Activated CD4-positive, alpha-beta T cell treated with anti-CD3 and anti-CD28 coated beads, Interleukin-2, amount 50 U/mL, for 24 hours (primary cell): ENCODE results near the gene PLCB3.

Experiments
- DNase-seq, 2 donors: peaks; one replicate each; pipeline ENCODE4 v3.0.0-alpha.2; 2020; ENCODE audit warnings: low read depth in 1 of 2, low spot score in 1 of 2

PLCB3 gene

DNA sequence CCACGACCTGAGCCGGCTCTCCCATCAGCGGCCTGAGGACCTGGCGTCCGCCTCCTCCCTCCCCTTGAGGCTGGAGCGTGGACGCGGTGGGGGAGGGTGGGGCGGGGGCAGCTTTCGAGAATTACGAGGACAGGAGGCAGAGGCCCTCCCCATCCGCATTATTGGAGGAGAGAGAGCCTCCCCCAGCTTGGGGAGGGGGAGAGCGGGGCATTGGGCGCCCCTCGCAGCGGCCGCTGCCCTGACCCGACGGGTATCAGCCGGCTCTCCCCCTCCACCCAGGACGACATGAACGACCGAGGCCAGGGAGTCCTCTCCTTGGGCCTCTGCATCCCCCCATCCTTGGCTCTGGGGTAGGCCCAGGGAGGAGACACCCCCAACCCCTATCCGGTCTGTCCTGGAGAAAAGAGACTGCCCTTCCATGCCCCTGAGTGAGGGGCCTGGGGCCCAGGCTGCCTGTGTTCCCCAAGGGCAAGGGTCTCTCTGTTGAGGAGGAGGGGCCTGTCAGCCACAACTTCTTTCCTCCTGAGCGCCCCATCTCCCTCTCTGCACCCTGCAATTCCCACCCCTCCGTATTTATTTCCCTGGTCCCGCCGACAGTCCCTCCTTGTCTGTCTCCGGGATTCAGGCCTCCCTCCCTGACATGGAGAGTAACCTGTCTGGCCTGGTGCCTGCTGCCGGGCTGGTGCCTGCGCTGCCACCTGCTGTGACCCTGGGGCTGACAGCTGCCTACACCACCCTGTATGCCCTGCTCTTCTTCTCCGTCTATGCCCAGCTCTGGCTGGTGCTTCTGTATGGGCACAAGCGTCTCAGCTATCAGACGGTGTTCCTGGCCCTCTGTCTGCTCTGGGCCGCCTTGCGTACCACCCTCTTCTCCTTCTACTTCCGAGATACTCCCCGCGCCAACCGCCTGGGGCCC, 34.8 kb downstream of the PLCB3 start:
- no peak for DNase-seq

DNA sequence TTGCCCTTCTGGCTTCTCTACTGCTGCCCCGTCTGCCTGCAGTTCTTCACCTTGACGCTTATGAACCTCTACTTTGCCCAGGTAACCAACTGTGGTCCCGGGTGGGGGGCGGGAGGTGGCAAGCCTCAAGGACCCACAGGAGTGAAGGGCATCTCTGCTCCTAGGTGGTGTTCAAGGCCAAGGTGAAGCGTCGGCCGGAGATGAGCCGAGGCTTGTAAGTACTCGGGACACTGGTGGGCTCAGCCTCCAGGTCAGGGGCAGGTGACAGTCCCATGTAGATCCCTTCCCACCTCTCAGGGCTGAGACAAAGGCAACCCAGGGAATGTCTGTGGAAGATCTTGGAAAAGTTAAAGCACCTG, 35.5 kb downstream of the PLCB3 start:
- DNase-seq, result no peak

DNA sequence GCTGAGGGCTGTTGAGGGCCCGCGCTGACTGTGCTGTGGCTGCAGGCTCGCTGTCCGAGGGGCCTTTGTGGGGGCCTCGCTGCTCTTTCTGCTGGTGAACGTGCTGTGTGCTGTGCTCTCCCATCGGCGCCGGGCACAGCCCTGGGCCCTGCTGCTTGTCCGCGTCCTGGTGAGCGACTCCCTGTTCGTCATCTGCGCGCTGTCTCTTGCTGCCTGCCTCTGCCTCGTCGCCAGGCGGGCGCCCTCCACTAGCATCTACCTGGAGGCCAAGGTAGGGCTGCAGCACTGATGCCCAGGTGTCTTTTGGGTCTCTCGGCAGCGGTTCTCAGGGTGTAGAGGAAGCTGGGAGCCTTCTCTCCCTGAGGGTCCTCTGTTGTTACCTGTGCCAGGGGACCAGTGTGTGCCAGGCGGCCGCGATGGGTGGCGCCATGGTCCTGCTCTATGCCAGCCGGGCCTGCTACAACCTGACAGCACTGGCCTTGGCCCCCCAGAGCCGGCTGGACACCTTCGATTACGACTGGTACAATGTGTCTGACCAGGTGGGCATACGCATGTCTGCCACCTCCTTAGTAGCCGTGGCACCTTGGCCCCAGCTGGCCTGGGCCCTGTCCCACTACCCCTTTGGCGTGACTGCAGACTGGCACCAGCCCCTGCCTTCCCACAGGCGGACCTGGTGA, 36.5 kb downstream of the PLCB3 start:
- DNase-seq, result no peak

DNA sequence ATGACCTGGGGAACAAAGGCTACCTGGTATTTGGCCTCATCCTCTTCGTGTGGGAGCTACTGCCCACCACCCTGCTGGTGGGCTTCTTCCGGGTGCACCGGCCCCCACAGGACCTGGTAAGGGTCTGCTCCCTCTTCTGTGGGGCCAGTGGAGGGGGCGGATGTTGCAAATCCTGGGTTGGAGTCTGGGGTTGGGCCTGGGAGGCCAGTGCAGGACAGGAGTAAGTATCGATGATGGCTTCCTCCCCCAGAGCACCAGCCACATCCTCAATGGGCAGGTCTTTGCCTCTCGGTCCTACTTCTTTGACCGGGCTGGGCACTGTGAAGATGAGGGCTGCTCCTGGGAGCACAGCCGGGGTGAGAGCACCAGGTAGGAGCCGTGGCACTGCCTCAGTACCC, 37.0 kb downstream of the PLCB3 start:
- DNase-seq, result no peak

DNA sequence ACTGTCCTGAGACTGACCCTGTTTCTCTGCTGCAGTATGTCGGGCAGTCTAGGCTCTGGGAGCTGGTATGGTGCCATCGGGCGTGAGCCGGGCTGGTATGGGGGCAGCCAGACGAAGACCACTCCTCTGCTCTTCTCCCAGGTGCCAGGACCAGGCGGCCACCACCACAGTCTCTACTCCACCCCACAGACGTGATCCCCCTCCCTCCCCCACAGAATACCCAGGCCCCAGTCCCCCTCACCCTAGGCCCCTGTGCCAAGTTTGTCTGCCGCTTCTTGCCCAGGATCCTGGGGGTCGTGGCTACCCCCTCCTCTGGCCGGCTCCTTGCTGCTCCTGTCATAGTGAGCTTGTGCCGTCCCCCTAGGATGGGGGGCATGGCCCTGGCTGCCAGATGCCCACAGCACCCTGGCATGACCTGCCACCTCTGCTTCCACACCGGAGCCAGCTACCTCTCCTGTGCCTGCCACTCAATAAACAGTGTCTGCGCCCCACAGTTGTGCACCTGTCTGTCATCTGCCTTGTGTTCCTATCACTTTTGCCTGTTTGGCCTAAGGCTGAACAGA, 37.8 kb downstream of the PLCB3 start:
- DNase-seq, result no peak

DNA sequence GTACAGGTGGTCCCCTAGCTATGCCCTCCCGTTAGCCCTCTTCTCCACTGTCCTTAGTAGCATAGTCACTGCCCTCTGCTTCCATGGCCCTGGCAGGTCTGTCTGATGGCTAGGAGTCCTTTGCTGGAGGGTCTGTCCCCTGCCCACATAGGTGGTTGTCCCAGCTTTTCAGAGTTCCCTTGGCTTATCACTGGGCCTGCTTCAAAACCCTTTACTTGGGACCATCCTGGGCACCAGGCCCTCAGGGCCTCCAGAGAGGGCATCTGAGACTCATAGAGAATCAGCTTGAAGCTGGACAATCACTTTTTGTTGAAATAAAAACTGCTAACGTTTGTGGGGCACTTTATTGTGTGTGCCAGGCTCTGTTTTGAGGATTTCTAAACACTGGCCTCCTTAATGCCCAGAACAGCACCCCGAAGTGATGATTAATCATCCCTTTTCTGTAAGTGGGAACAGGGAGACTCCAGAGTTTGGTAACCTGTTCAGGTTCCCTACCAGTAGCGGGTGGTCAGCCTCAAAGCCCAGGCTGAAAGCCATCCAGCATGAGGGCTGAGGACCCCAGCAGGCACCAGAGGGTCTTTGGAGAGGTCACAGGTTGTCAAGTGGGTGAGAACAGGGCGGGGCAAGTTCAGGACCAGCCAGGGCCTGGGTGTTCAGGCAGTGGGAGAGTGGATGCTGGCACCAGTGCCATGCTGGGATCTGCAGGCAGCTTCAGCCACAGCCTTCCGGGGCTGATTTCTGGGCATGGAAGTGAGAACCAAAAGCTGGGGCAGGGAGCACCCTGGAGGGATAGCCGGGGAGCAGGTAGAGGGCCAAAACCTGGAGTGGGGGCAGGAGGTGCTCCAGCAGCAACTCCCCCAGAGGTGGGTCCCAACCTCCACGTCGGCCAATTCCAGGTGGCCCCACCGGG, 39.3 kb downstream of the PLCB3 start:
- DNase-seq, result no peak

DNA sequence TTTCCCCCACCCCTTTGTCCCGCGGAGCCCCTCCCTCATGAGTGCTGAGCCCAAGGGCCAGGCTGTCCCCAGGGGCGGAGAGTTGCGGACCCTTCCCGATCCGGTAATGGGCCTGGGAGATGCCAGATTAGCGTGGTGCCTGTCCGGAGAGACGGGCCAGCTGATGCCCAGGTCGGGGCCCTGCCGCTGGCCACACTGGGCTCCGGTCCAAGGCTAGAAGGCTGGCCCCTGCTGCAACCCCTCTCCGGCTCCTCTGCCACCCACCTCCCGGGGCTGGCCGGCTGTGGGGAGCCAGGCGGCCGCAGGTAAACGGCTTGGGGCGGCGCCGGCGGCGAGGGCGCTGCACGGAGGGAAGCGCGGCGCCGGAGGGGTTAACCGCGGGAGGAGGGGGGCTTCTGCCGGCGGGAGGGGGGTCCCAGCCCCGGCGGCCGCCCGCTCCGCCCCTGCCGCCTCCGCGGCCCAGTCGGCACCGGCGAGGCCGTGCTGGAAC, 40.0 kb downstream of the PLCB3 start, which contains the start of gene KCNK4:
Gene KCNK4, plus strand, starts transcription at position 41 of the 490 bp plus-strand sequence. CDS start 1,717 bp downstream, outside the sequence.
- DNase-seq, result no peak

DNA sequence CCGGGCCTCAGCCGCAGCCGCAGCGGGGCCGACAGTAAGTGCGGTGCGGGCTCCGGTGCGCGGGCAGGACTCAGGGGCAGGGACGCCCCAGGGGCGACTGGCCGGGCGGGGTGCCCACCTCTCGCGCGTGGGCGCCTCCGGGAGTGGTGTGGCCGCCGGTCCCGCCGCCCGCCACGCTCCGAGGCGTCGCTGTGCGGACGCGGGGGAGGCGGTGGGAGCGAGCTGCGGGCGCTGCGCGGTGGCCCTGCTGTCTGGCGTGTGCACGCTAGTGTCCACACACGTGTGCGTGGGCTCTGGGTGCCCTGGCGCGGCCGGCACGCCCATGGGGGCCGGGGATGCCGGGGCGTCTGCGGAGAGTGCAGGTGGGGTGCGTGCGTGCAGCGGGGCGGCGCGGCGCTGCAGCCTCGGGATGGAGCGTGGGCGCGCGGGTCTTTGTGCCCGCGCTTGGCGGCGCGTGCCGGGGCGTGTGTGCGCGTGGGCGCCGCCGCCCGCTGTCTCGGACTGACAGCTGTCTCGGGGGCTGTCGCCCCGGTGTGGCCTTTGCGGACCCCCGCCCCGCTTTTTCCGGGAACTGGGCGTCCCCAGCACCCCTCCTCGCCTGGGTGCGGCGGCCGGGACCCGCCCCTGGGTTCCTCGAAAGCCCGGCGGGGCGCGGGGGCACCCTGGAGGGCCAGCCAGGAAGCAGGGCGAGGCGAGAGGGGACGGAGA, 40.6 kb downstream of the PLCB3 start:
- no peak for DNase-seq

DNA sequence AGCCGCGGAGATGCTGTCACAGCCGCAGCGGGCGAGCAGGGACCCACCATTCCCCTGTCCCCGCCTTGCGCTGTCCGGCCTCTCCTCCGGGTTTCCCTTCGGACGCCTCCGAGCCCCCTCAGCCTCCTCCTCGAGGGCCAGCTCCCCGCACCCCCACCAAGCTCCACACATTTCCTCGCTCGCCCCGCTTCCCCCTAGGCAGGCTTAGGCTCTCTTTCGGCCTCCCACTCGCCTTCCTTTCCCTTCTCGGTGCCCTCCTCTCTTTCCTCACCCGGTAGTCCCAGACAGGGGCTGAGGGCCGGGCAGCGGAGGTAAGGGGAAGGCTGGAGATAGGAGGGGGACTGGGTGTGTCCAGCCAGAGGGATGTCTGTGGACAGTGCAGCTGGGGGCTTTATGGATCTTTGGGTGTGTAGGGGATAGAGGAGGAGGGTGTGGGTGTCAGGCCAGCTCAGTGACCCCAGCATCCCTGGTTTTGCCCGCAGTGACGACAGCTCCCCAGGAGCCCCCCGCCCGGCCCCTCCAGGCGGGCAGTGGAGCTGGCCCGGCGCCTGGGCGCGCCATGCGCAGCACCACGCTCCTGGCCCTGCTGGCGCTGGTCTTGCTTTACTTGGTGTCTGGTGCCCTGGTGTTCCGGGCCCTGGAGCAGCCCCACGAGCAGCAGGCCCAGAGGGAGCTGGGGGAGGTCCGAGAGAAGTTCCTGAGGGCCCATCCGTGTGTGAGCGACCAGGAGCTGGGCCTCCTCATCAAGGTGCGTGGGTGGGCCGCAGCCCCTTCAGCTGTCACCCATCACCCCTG, 41.3 kb downstream of the PLCB3 start:
- DNase-seq, result no peak

DNA sequence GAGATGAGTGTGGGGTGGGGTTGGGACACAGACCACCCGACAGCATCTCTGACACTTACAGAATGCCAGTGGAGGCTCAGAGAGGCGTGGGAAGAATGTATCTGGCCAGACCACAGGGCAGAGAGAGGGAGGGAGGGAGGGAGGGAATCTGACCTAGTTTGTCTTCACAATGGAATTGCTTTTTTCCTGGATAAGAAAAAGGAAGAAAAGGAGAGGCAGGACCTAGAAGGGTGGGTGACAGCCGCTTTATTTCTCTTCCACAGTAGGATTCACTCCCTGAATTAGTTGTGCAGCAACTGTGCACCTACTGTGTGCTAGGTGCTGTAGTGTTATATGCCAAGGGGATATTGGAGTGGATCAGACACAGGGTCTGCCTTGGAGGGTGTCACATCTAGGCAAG, 43.4 kb downstream of the PLCB3 start:
- DNase-seq, result no peak

DNA sequence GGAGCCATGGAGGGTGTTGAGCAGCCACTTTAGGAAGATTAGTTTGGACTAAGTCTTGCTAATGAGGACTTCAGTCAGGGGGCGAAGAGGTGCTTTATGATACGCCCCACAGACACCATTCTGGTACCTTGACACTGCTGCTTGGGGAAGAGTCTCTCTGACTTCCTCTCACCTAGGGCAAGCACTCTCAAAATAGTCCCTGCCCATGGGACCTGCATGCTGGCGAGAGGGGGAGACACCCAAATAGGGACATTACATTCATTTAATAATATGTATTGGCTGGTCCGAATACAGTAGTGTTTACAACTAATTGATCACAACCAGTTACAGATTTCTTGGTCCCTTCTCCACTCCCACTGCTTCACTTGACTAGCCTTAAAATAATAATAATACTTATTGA, 44.4 kb downstream of the PLCB3 start:
- no peak for DNase-seq

DNA sequence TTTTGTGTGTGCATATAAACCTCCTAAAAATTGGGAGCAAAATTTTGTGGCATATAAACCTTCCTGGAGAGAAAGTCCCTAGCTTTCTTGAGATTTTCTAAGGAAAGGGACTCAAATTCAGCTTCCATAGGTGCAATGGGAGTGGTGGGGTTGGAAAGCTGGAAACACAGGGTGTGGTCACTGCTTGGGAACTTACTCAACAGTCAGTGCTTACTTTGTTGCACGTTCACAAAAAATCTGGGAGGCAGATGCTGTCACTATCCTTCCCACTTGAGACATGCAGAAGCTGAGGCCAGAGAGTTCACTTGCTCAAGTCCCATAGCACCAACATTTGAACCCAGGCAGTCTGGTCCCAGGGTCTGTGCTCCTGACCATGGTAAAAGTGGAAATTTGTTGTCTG, 44.9 kb downstream of the PLCB3 start:
- no peak for DNase-seq

DNA sequence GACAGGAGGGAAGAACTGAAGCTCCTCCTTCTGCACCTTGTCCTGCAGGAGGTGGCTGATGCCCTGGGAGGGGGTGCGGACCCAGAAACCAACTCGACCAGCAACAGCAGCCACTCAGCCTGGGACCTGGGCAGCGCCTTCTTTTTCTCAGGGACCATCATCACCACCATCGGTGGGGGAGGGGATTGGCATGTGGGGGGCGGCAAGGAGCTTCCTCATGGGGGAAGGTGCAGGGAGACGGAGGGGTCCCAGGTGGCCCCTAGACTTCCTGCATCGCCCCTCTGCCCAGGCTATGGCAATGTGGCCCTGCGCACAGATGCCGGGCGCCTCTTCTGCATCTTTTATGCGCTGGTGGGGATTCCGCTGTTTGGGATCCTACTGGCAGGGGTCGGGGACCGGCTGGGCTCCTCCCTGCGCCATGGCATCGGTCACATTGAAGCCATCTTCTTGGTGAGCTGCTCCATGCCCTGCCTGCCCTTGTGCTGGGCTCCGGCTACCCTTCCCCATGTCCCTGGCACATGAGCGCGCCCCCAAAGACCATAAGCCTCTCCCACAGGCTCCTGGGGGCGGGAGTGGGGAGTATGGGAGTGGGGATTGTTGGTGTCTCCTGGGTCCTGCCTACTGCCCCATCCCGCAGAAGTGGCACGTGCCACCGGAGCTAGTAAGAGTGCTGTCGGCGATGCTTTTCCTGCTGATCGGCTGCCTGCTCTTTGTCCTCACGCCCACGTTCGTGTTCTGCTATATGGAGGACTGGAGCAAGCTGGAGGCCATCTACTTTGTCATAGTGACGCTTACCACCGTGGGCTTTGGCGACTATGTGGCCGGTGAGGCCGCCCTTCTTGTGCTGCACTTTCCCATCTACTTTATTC, 45.7 kb downstream of the PLCB3 start:
- no peak for DNase-seq

DNA sequence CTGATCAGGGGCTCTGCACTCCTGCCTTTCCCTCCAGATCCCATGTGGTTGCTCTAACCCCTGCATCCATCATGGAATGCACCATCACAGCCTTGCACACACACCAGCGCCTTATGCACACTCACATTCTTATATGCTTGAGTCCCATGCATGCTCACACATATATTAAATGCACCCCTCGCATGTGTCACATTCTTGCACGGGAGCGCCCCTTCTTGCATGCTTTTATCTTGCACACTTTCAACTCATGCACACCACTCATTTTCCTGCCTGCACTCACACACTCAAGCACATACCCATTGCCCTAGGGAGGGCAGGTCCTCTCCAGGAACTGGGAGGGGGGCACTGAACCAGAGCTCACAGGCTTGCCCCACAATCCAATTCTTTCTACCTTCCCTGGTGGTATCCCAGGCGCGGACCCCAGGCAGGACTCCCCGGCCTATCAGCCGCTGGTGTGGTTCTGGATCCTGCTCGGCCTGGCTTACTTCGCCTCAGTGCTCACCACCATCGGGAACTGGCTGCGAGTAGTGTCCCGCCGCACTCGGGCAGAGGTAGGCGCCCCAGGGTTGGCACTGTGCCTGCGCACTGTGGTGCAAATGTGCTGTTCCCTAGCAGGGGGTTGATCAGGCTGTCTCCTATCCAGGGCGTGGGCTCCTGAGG, 46.5 kb downstream of the PLCB3 start:
- DNase-seq, result no peak

DNA sequence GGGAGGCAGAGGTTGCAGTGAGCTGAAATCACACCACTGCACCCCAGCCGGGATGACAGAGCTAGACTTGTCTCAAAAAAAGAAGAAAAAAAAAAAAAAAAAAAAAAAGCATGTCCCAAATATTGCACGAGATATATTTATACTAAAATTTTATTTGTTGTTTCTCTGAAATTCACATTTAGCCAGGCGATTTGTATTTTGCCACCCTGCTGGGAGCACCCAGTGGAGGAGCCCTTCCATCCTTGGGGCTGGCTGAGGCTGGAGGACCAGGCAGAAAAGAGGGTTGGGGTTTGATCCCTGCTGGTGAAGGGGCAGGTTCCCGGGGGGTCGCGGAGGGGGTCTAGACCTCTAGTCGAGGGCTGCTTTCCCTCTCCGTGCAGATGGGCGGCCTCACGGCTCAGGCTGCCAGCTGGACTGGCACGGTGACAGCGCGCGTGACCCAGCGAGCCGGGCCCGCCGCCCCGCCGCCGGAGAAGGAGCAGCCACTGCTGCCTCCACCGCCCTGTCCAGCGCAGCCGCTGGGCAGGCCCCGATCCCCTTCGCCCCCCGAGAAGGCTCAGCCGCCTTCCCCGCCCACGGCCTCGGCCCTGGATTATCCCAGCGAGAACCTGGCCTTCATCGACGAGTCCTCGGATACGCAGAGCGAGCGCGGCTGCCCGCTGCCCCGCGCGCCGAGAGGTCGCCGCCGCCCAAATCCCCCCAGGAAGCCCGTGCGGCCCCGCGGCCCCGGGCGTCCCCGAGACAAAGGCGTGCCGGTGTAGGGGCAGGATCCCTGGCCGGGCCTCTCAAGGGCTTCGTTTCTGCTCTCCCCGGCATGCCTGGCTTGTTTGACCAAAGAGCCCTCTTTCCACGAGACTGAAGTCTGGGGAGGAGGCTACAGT, 47.9 kb downstream of the PLCB3 start:
- no peak for DNase-seq

DNA sequence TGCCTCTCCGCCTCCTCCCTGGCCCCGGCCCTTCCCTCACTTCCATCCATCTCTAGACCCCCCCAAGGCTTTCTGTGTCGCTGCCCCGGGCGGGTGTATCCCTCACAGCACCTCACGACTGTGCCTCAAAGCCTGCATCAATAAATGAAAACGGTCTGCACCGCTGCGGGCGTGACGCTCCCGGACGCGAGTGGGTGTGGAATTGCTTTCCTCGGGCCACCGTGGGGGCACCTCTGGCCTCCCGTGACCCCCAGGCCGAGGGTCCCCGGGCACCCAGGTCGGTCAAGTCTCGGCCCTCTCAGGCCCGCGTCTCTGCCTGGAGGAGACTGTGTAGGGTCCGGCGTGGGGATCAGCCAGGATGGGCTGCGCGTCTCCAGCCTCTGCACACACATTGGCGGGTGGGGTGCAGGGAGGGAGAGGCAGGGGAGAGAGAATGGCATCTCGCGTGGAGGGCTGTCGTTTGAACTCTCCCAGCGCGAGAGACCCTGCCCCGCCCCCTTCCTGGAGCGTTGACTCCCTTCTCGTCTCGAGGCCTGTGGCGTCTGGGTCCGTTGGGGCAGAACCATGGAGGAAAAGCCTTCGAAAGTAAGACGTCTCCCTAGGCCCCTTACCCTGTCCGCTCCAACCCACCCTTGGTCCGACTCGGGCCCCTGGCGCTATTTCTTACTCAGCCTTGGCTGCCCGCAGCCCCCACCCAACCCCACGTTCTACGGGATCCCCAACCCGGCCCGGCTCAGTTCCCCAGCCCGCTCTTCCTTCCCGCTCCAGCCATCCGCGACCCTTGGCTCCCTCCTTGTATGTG, 48.7 kb downstream of the PLCB3 start, which contains the start of gene CATSPERZ:
Gene CATSPERZ, plus strand, starts transcription at position 512 of the 802 bp plus-strand sequence. Its CDS starts 53 bp downstream, at position 565.
- no peak for DNase-seq
